ENCODE data around the gene KRT40.
A peak's percentile ranks its signal among the peaks of the same experiment; 100 is the strongest.

KRT40 gene

GRCh38 chr17:40950176-40950575 is 34.0 kb downstream of the KRT40 start:
- DNase-seq: no peak

DNA sequence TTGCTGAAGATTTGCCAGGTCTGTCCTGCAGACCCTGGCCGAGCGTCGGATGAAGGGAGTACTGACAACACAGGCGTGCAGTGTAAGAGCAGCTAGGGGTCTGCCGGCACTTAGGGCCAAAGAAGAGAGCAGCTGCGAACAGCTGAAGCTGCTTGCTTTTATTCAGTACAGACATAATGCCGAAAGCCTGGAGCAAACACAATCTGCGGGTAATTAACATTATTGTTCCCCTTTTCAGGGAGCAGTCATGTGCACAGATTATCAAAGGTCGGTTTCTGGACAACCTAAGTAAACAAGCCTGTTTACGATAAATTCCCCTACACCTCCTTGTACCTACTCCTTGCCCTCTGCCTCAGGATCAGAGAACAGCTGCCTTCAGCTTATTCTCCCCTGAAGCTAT is 34.7 kb downstream of the KRT40 start:
- no peak for DNase-seq

- DNase-seq: no peak
These were observed 36.2 kb downstream of the KRT40 start for GRCh38 chr17:40947929-40948328.

- DNase-seq: no peak
These were observed 38.7 kb downstream of the KRT40 start for GRCh38 chr17:40945414-40945813.

GRCh38 chr17:40944531-40944930 is 39.6 kb downstream of the KRT40 start:
- DNase-seq: no peak

GRCh38 chr17:40942553-40942952 is 41.6 kb downstream of the KRT40 start:
- no peak for DNase-seq

DNA sequence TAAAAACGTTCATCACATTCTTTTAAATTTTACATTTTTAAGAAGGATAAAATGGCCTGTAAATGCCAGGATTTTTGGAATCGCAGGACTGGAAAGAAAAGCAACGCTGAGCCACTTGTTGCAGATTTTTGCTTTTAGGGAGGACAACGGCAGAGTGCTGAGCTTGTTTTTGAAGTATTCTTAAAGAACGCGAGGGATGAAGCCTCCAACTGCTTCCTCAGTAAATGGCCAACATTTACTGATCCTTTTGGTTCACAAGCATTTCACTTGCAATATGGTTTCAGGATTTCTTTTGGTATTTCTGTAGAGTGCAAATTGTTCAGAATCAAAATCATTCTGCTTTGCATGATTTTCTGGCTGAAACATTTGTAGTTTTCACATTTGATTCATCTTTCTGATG is 43.9 kb downstream of the KRT40 start:
- DNase-seq: no peak

GRCh38 chr17:40938981-40939380 is 45.1 kb downstream of the KRT40 start:
- no peak for DNase-seq

DNA sequence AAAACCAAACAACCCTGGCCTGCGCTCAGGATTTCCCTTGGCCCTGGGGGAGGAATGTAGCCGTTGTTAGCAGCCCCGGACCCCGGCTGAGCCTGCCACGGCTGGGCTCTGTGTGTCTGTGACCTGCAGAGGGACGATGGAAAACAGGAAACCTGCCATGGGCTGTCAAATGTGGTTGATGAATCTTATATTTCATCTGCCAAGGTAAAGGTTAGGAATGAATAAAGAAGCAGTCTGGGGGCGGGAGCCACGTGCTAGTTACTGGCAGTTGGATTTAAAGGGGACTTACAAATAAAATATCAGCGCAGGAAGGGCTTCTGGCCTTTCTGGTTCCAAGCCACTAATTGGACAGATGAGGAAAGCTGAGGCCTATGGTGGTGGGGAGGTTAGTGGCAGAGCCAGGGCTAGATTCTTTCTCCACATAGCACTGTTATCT is 46.7 kb downstream of the KRT40 start, which contains the start of gene KRT23:
TSS of gene KRT23 (minus strand) at position 263 of the 436 bp plus-strand sequence. CDS start 1,043 bp downstream, outside the sequence.
- DNase-seq: no peak

GRCh38 chr17:40936976-40937375 is 47.1 kb downstream of the KRT40 start:
- no peak for DNase-seq

- no peak for DNase-seq
These were observed 47.6 kb downstream of the KRT40 start for GRCh38 chr17:40936437-40936971.

GRCh38 chr17:40935624-40936023 is 48.5 kb downstream of the KRT40 start:
- DNase-seq: no peak

DNA sequence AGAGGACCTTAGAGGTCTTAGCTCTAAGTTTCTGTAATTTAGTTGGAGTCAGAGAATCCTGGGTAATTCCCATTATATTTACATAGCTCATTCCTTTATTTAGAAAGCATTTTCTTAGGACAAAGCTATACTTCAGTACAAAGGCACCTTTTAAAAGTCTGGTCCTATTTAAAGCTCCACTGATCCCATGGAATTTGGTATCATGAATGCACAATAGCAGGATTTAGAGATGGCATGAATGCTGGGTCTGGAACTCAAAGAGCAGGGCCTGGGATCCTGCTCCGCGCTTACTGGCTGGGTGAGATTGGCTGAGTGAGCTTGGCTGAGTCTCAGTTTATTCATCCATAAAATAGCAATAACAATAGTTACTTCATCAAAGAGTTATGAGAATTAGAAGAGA is 51.5 kb downstream of the KRT40 start:
- peak; percentile 60 for DNase-seq

GRCh38 chr17:40931311-40931710 is 52.8 kb downstream of the KRT40 start:
- no peak for DNase-seq

Data from NCI-H1048 (cell line).